Thyroid gland (tissue), 4 donors: ENCODE data around the gene ATP8B1.

ENCODE experiments used
- CTCF ChIP-seq, 6 experiments: fragments of 200-600 bp in 3 of 6; fragments of 450-650 bp in 3 of 6; sonication (generic) in 3 of 6; IDR thresholded peaks; one replicate each; pipeline ENCODE4 v1.5.1; 2016 to 2019; ENCODE audit warnings: antibody characterized with exemption in 6 of 6, mild to moderate bottlenecking in 2 of 6, inconsistent platforms in 1 of 6, moderate library complexity in 1 of 6
- POLR2A ChIP-seq, 2 donors: fragments of 450-650 bp; IDR thresholded peaks; one replicate each; pipeline ENCODE4 v1.6.1; 2017; ENCODE audit warnings: antibody characterized with exemption in 2 of 2, mild to moderate bottlenecking in 2 of 2, moderate library complexity in 1 of 2

- TF ChIP-seq POLR2A (IDR thresholded peaks at IDR 0.05) (no peak), CTCF (IDR thresholded peaks at IDR 0.05) (no peak)
These were observed 151.2 kb downstream of the ATP8B1 start for GRCh38 chr18:57651914-57652313.
